Measurements from ENCODE around the gene HDAC4. TPM values are rescaled to one million over a fixed set of nuclear protein-coding genes. Genes with fewer than 3 reads are reported as not detected.

The HDAC4 gene
- total and polyA plus RNA-seq, 9 donors, result 7.0 to 74.0 (median 46.3) TPM

DNA sequence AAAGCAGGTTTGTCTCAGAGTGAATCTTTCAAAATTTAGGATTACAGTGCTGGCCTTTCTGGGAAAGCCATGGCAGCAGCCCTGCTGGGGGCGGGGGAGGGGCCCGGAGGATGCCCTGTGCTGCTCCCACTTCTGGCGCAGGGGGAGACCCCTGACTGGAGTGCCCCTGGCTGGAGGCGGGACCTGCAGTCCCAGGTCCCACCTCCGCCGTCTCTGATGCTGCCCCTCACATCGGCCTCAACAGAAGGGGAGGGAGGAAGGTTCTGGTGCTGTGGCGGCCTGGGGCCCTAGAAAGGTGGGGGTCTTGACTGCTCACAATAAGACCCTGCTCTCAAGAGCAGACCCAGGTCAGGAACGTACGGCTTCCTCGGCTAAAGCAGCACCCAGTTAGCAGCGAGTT, 336.6 kb downstream of the HDAC4 start:
- no peak for DNase-seq
- no peaks in the 10 kb centered on the region for H3K27me3 ChIP-seq
- TF ChIP-seq EP300 (IDR thresholded peaks at IDR 0.05) (no peak), POLR2A (IDR thresholded peaks at IDR 0.05) (no peak)
- TF ChIP-seq, protein P1, sequence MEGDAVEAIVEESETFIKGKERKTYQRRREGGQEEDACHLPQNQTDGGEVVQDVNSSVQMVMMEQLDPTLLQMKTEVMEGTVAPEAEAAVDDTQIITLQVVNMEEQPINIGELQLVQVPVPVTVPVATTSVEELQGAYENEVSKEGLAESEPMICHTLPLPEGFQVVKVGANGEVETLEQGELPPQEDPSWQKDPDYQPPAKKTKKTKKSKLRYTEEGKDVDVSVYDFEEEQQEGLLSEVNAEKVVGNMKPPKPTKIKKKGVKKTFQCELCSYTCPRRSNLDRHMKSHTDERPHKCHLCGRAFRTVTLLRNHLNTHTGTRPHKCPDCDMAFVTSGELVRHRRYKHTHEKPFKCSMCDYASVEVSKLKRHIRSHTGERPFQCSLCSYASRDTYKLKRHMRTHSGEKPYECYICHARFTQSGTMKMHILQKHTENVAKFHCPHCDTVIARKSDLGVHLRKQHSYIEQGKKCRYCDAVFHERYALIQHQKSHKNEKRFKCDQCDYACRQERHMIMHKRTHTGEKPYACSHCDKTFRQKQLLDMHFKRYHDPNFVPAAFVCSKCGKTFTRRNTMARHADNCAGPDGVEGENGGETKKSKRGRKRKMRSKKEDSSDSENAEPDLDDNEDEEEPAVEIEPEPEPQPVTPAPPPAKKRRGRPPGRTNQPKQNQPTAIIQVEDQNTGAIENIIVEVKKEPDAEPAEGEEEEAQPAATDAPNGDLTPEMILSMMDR (IDR thresholded peaks at IDR 0.05), result no peak
- H3K4me3 ChIP-seq, result no peak overlapping the region
- H3K4me1 ChIP-seq (ENCODE audit: insufficient read depth), result no peaks in the 10 kb centered on the region
- H3K9me3 ChIP-seq, result no peaks in the 10 kb centered on the region
- H3K27ac ChIP-seq, result no peak overlapping the region
- H3K36me3 ChIP-seq, result no peaks in the 10 kb centered on the region
- 87 to 89% (median 89%) methylated on average over 12 of the region's 12 CpGs for WGBS, 3 donors
- intact Hi-C loops (cut with DNase I), result no loop called here

DNA sequence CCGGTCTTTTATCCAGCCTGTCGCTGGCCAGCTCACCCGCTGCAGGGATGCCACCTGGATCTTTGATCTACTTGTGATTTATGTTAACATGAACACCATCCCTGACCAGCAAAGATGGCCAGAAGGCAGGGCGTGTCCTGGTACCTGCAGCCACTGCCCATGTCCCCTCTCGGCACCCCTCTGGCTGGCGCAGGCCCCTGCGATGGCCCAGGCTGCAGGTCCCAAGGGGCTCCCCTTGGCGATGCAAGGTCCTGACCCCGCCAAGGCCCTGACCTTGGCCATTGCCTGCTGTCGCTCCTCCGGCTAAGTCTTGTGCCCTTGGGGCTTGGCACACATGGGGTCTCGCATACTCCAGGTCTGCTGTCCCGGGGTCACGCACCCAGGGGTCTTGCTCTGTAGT, 338.1 kb downstream of the HDAC4 start:
- DNase-seq, result no peak
- Histone ChIP-seq H3K9me3 (no peaks in the 10 kb centered on the region), H3K27ac (no peak overlapping the region), H3K4me1 (ENCODE audit: insufficient read depth) (no peaks in the 10 kb centered on the region), H3K36me3 (no peaks in the 10 kb centered on the region), H3K4me3 (no peak overlapping the region), H3K27me3 (no peaks in the 10 kb centered on the region)
- intact Hi-C loops (cut with DNase I), result no loop called here
- TF ChIP-seq, protein P1 (IDR thresholded peaks at IDR 0.05), result no peak
- TF ChIP-seq EP300 (IDR thresholded peaks at IDR 0.05), result no peak
- TF ChIP-seq POLR2A (IDR thresholded peaks at IDR 0.05), result no peak
- WGBS, 3 donors, result 93 to 94% (median 94%) methylated on average over 14 of the region's 14 CpGs

DNA sequence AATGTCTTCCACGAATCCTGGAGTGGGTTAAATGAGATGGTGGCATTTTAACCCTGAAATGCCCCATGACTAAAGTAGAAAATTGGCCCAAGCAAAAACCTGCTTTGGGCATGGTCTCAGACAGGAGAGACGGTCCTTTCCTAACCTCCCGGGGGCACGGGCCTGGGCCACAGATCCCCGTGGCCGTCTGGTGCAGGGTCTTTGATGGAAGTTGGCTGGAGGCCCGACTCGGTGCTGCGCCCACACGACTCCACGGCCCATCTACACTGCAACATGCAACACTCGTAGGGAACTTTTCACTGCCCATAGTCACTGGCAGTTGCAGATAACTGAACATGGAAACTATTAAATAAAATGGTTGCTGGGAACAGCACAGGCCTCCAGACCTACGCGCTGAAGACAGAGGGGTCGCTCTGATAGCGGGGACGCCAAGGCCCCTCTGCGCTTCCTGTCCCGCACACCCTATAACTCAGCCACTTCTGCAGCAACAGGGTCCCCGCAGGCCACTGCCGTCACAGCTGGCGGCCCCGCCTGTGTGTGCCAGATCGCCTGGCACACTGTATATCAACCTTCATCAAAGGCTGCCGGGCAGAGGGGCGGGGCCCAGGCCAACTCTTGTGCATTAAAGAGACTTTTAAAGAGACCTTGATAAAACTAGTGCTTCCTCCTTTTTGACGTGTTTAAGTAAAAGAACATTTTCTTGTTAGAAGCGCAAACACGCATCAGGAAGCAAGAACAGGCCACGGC, 338.8 kb downstream of the HDAC4 start:
- no peaks in the 10 kb centered on the region for H3K36me3 ChIP-seq

DNA sequence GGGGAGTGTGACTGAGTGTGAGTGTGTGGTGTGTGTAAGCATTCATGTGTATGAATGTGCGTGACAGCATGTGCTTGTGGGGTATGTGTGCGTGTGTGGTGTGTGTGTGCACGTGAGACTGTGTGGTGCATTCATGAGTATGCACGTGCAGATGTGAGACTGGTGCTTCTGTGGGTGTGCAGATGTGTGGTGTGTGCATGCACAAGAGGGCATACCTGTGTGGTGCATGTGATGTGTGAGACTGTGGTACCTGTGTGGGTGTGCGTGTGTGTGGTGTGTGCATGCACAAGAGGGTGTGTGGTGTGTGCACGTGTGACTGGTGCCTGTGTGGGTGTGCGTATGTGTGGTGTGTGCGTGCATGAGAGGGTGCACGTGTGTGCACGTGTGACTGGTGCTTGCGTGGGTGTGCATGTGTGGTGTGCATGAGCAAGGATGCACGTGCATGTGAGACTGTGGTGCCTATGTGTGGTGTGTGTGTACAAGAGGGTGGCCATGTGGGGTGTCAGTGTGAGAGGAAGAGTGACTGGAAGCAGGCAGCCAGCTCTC, 339.6 kb downstream of the HDAC4 start:
- no peak overlapping the region for H3K27ac ChIP-seq
- no peaks in the 10 kb centered on the region for H3K9me3 ChIP-seq
- intact Hi-C loops (cut with DNase I), result no loop called here
- DNase-seq, result no peak
- no peak overlapping the region for H3K4me3 ChIP-seq
- WGBS, 3 donors, result 85 to 91% (median 86%) methylated on average over 12 of the region's 12 CpGs
- H3K27me3 ChIP-seq, result no peaks in the 10 kb centered on the region
- no peaks in the 10 kb centered on the region for H3K36me3 ChIP-seq
- no peaks in the 10 kb centered on the region for H3K4me1 ChIP-seq (ENCODE audit: insufficient read depth)
- TF ChIP-seq POLR2A (IDR thresholded peaks at IDR 0.05) (no peak), EP300 (IDR thresholded peaks at IDR 0.05) (no peak)
- TF ChIP-seq, protein P1 (IDR thresholded peaks at IDR 0.05), result no peak

More for the DNA sequence above, 338.8 kb downstream of the HDAC4 start:
- H3K27ac ChIP-seq, result no peak overlapping the region
- TF ChIP-seq POLR2A (IDR thresholded peaks at IDR 0.05) (no peak), EP300 (IDR thresholded peaks at IDR 0.05) (no peak)
- TF ChIP-seq, protein P1 (IDR thresholded peaks at IDR 0.05), result no peak
- no peak overlapping the region for H3K4me3 ChIP-seq
- intact Hi-C loops (cut with DNase I), result no loop called here
- no peak for DNase-seq
- H3K9me3 ChIP-seq, result no peaks in the 10 kb centered on the region
- 85 to 86% (median 85%) methylated on average over 30 of the region's 30 CpGs for WGBS, 3 donors
- no peaks in the 10 kb centered on the region for H3K27me3 ChIP-seq
- no peaks in the 10 kb centered on the region for H3K4me1 ChIP-seq (ENCODE audit: insufficient read depth)
